Ovary (tissue), 3 donors: ENCODE measurements around the gene SP6.

Experiments used
- CTCF ChIP-seq, 3 donors: fragments of 450-650 bp in 2 of 3; fragments of 200-600 bp in 1 of 3; IDR thresholded peaks; one replicate each; pipeline versions ENCODE4 v1.5.1 to v1.8.0; 2016 to 2022; ENCODE audit warnings: antibody characterized with exemption in 3 of 3, mild to moderate bottlenecking in 1 of 3
- EP300 ChIP-seq: sonication (generic); formaldehyde crosslinking; IDR thresholded peaks from one replicate; pipeline ENCODE4 v1.6.1; 2017; ENCODE audit warnings: antibody characterized with exemption
- POLR2A ChIP-seq: fragments of 450-650 bp; IDR thresholded peaks from one replicate; pipeline ENCODE4 v1.6.1; 2017; ENCODE audit warnings: antibody characterized with exemption, mild to moderate bottlenecking, moderate library complexity
- donor health status: DM: no; HTN: no; CAD: no.

- TF ChIP-seq CTCF (IDR thresholded peaks at IDR 0.05) = no peak
- no peak for TF ChIP-seq POLR2A
- TF ChIP-seq EP300 = no peak
Measured at GRCh38 chr17:47810901-47811635, 39.9 kb downstream of the SP6 start.
